VCaP (cell line): ENCODE data around the gene CTNNA2.

Source experiments
- H3K27ac ChIP-seq: fragments of 450-650 bp; 2 replicates; pipeline ENCODE4 v1.5.1; 2017
- CTCF ChIP-seq: fragments of 450-650 bp; conservative IDR thresholded peaks from 2 replicates; pipeline ENCODE4 v1.5.1; 2017; ENCODE audit warnings: mild to moderate bottlenecking, moderate library complexity

The CTNNA2 gene

GRCh38 chr2:80547344-80547743 is 1034.5 kb downstream of the CTNNA2 start:
- no peak overlapping the region for H3K27ac ChIP-seq
- no peak for TF ChIP-seq CTCF

- no peak overlapping the region for H3K27ac ChIP-seq
- no peak for TF ChIP-seq CTCF
These were observed 1035.6 kb downstream of the CTNNA2 start for GRCh38 chr2:80548469-80548868.

GRCh38 chr2:80549901-80550300 is 1037.0 kb downstream of the CTNNA2 start:
- no peak overlapping the region for H3K27ac ChIP-seq
- TF ChIP-seq CTCF: no peak

- TF ChIP-seq CTCF: no peak
- no peak overlapping the region for H3K27ac ChIP-seq
These were observed 1047.5 kb downstream of the CTNNA2 start for GRCh38 chr2:80560326-80560725.

GRCh38 chr2:80568011-80568410 is 1055.2 kb downstream of the CTNNA2 start:
- no peak overlapping the region for H3K27ac ChIP-seq
- no peak for TF ChIP-seq CTCF

- no peak overlapping the region for H3K27ac ChIP-seq
- TF ChIP-seq CTCF: no peak
These were observed 1060.3 kb downstream of the CTNNA2 start for GRCh38 chr2:80573167-80573566.

GRCh38 chr2:80573950-80574349 is 1061.1 kb downstream of the CTNNA2 start:
- TF ChIP-seq CTCF: no peak
- H3K27ac ChIP-seq: no peak overlapping the region

GRCh38 chr2:80579756-80580155 is 1066.9 kb downstream of the CTNNA2 start:
- H3K27ac ChIP-seq: no peak overlapping the region
- no peak for TF ChIP-seq CTCF
